H9 (cell line): Measurements from ENCODE around the gene MED29. TPM values are rescaled to one million over a fixed set of nuclear protein-coding genes. Genes with fewer than 3 reads are reported as not detected.

Source experiments
- DNase-seq: peaks from one replicate; pipeline ENCODE4 v3.0.0-alpha.2; 2017
- H2AFZ ChIP-seq: one replicate; pipeline ENCODE4 v1.6.1; 2013; ENCODE audit warnings: mild to moderate bottlenecking, low read length, control low read depth, moderate library complexity
- H2AK5ac ChIP-seq: 2 replicates; pipeline ENCODE4 v1.6.1; 2013; ENCODE audit warnings: low read length, control low read depth, mixed read lengths; ENCODE audit not compliant: insufficient read length
- H2BK120ac ChIP-seq: one replicate; pipeline ENCODE4 v1.6.1; 2013; ENCODE audit warnings: low read depth, mild to moderate bottlenecking, low read length, control low read depth, inconsistent platforms; ENCODE audit not compliant: poor library complexity, severe bottlenecking
- H2BK12ac ChIP-seq: 2 replicates; pipeline ENCODE4 v1.6.1; 2013; ENCODE audit warnings: low read length, control low read depth, mixed read lengths, low read depth; ENCODE audit not compliant: insufficient read length
- H2BK15ac ChIP-seq: 2 replicates; pipeline ENCODE4 v1.6.1; 2013; ENCODE audit warnings: low read depth, low read length, control low read depth
- H2BK20ac ChIP-seq: one replicate; pipeline ENCODE4 v1.6.1; 2013; ENCODE audit warnings: low read depth, mild to moderate bottlenecking, low read length, control low read depth, inconsistent platforms; ENCODE audit not compliant: poor library complexity, severe bottlenecking
- H2BK5ac ChIP-seq: 2 replicates; pipeline ENCODE4 v1.6.1; 2013; ENCODE audit warnings: low read length, control low read depth, mixed read lengths; ENCODE audit not compliant: insufficient read length
- H3K14ac ChIP-seq: 2 replicates; pipeline ENCODE4 v1.6.1; 2013; ENCODE audit warnings: low read length, control low read depth; ENCODE audit not compliant: insufficient read depth
- H3K18ac ChIP-seq: 2 replicates; pipeline ENCODE4 v1.6.1; 2013; ENCODE audit warnings: low read depth, mild to moderate bottlenecking, mixed read lengths, low read length, control low read depth; ENCODE audit not compliant: insufficient read length
- H3K23ac ChIP-seq: 2 replicates; pipeline ENCODE4 v1.6.1; 2013; ENCODE audit warnings: low read length, control low read depth, mixed read lengths, low read depth; ENCODE audit not compliant: insufficient read length
- H3K23me2 ChIP-seq: 2 replicates; pipeline ENCODE4 v1.6.1; 2013; ENCODE audit warnings: low read depth, mild to moderate bottlenecking, mixed read lengths, low read length, control low read depth; ENCODE audit not compliant: insufficient read length, poor library complexity, severe bottlenecking
- H3K27ac ChIP-seq: 2 replicates; pipeline ENCODE4 v1.5.1; 2013; ENCODE audit warnings: low read length, control low read depth, mixed read lengths, low read depth; ENCODE audit not compliant: insufficient read length
- H3K27me3 ChIP-seq: 2 replicates; pipeline ENCODE4 v1.6.1; 2013; ENCODE audit warnings: low read length, control low read depth, inconsistent platforms; ENCODE audit not compliant: insufficient read depth
- H3K4ac ChIP-seq: 2 replicates; pipeline ENCODE4 v1.6.1; 2013; ENCODE audit warnings: low read depth, mild to moderate bottlenecking, control low read depth, inconsistent platforms, low read length, moderate library complexity
- H3K4me1 ChIP-seq: 2 replicates; pipeline ENCODE4 v1.6.1; 2013; ENCODE audit warnings: low read length, control low read depth, inconsistent platforms; ENCODE audit not compliant: insufficient read depth
- H3K4me2 ChIP-seq: 2 replicates; pipeline ENCODE4 v1.6.1; 2013; ENCODE audit warnings: low read length, control low read depth, mixed read lengths; ENCODE audit not compliant: insufficient read length, insufficient read depth
- H3K56ac ChIP-seq: 2 replicates; pipeline ENCODE4 v1.6.1; 2013; ENCODE audit warnings: low read depth, mild to moderate bottlenecking, mixed read lengths, low read length, control low read depth; ENCODE audit not compliant: insufficient read length
- H3K79me1 ChIP-seq: 2 replicates; pipeline ENCODE4 v1.6.1; 2013; ENCODE audit warnings: low read depth, mild to moderate bottlenecking, moderate library complexity, low read length, control low read depth, inconsistent platforms; ENCODE audit not compliant: insufficient read depth, poor library complexity, severe bottlenecking
- H3K79me2 ChIP-seq: 2 replicates; pipeline ENCODE4 v1.6.1; 2013; ENCODE audit warnings: low read length, control low read depth, inconsistent platforms; ENCODE audit not compliant: insufficient read depth
- H3K9ac ChIP-seq: 2 replicates; pipeline ENCODE4 v1.6.1; 2013; ENCODE audit warnings: low read length, control low read depth, mixed read lengths; ENCODE audit not compliant: insufficient read length; ENCODE audit errors: extremely low read depth
- H3K9me3 ChIP-seq: one replicate; pipeline ENCODE4 v1.6.1; 2013; ENCODE audit warnings: low read depth, low read length, inconsistent platforms; ENCODE audit not compliant: control insufficient read depth
- H3T11ph ChIP-seq: one replicate; pipeline ENCODE4 v1.6.1; 2013; ENCODE audit warnings: mild to moderate bottlenecking, low read length, control low read depth, inconsistent platforms
- H4K20me1 ChIP-seq: one replicate; pipeline ENCODE4 v1.6.1; 2013; ENCODE audit not compliant: control insufficient read depth, insufficient read length, insufficient read depth
- H4K5ac ChIP-seq: 2 replicates; pipeline ENCODE4 v1.6.1; 2013; ENCODE audit warnings: low read depth, mild to moderate bottlenecking, mixed read lengths, low read length, control low read depth; ENCODE audit not compliant: insufficient read length
- H4K8ac ChIP-seq: replicated peaks from 2 replicates; pipeline ENCODE4 v1.6.1; 2013; ENCODE audit warnings: low read length, control low read depth, mixed read lengths, low read depth; ENCODE audit not compliant: insufficient read length
- H4K91ac ChIP-seq: 2 replicates; pipeline ENCODE4 v1.6.1; 2013; ENCODE audit warnings: low read depth, mild to moderate bottlenecking, moderate library complexity, mixed read lengths, low read length, control low read depth; ENCODE audit not compliant: insufficient read length
- H3K27ac Mint-ChIP-seq, 3 experiments: 2 replicates in 2 of 3; 3 replicates in 1 of 3; pipeline ENCODE4 v1.8.0; 2020 to 2021; ENCODE audit warnings: mixed read lengths in 3 of 3, mild to moderate bottlenecking in 1 of 3, moderate library complexity in 1 of 3
- H3K27me3 Mint-ChIP-seq: 2 replicates; pipeline ENCODE4 v1.8.0; 2021; ENCODE audit warnings: low read depth, mild to moderate bottlenecking, moderate library complexity, mixed read lengths
- H3K36me3 Mint-ChIP-seq, 3 experiments: 2 replicates in 2 of 3; 3 replicates in 1 of 3; pipeline ENCODE4 v1.8.0; 2020 to 2021; ENCODE audit warnings: low read depth in 3 of 3, mixed read lengths in 3 of 3; ENCODE audit not compliant: insufficient read depth in 1 of 3
- H3K4me1 Mint-ChIP-seq, 2 experiments: 2 replicates each; pipeline ENCODE4 v1.8.0; 2020; ENCODE audit warnings: mixed read lengths in 2 of 2
- H3K4me3 Mint-ChIP-seq, 2 experiments: 2 replicates in 1 of 2; 3 replicates in 1 of 2; pipeline ENCODE4 v1.8.0; 2020 to 2021; ENCODE audit warnings: mild to moderate bottlenecking in 2 of 2, mixed read lengths in 2 of 2, moderate library complexity in 1 of 2
- H3K9me3 Mint-ChIP-seq, 2 experiments: 2 replicates in 1 of 2; 3 replicates in 1 of 2; pipeline ENCODE4 v1.8.0; 2020; ENCODE audit warnings: mild to moderate bottlenecking in 2 of 2, mixed read lengths in 2 of 2, moderate library complexity in 1 of 2
- whole genome bisulfite sequencing: extraction: QIAGEN DNeasy Blood & Tissue Kit; methylation state at CpG from one replicate; pipeline ENCODE4 v1.1.7; 2013; ENCODE audit warnings: missing lambda C conversion rate, low lambda C conversion rate, mixed read lengths; ENCODE audit not compliant: insufficient read length; ENCODE audit errors: extremely low coverage; 5-methylcytosine and 5-hydroxymethylcytosine counted together
- total RNA-seq: library from RNA; stranded (reverse); gene quantifications from 2 replicates; pipeline ENCODE4 v1.2.1, GENCODE V29; 2021
- TF ChIP-seq, protein P1 (sequence below): fragments of 200-600 bp; sonication (generic); conservative IDR thresholded peaks from 3 replicates; pipeline ENCODE4 v1.8.0; 2021; ENCODE audit warnings: antibody characterized with exemption, mild to moderate bottlenecking

MED29 gene
- total RNA-seq, 1 experiment from 2014 or later = 48.3 TPM

DNA sequence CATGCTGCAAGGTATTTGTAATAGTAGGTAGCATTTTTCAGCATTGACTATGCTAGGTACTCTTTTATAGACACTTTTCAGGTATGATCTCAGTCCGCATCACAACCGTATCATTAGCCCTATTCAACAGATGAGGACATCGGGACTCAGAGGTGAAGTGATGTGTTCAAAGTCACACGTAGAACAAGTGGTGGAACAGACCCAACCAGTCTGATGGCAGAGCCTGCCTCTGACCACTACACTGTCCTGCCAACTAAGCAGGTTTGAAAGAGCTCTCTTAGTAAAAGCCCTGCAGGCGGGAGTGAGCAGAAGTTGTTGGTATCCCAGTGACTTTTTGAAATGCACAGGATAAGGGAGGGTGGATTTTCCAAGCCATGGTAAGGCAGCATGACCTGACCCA, 20.4 kb upstream of the MED29 start:
- TF ChIP-seq, protein P1, sequence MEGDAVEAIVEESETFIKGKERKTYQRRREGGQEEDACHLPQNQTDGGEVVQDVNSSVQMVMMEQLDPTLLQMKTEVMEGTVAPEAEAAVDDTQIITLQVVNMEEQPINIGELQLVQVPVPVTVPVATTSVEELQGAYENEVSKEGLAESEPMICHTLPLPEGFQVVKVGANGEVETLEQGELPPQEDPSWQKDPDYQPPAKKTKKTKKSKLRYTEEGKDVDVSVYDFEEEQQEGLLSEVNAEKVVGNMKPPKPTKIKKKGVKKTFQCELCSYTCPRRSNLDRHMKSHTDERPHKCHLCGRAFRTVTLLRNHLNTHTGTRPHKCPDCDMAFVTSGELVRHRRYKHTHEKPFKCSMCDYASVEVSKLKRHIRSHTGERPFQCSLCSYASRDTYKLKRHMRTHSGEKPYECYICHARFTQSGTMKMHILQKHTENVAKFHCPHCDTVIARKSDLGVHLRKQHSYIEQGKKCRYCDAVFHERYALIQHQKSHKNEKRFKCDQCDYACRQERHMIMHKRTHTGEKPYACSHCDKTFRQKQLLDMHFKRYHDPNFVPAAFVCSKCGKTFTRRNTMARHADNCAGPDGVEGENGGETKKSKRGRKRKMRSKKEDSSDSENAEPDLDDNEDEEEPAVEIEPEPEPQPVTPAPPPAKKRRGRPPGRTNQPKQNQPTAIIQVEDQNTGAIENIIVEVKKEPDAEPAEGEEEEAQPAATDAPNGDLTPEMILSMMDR = no peak
- no peaks in the 10 kb centered on the region for H3K27me3 ChIP-seq
- DNase-seq = no peak
- no peaks in the 10 kb centered on the region for H3K9me3 ChIP-seq
- H2BK5ac ChIP-seq = no peak overlapping the region
- H3K4ac ChIP-seq = no peak overlapping the region
- H4K20me1 ChIP-seq = no peaks in the 10 kb centered on the region
- no peak overlapping the region for H3T11ph ChIP-seq
- H2BK120ac ChIP-seq = no peak overlapping the region
- no peaks in the 10 kb centered on the region for H3K79me1 ChIP-seq
- no peak overlapping the region for H2BK12ac ChIP-seq
- no peak overlapping the region for H4K5ac ChIP-seq
- no peak overlapping the region for H3K23ac ChIP-seq
- no peak overlapping the region for H4K91ac ChIP-seq
- no peak overlapping the region for H3K9ac ChIP-seq
- no peak overlapping the region for H3K14ac ChIP-seq
- no peaks in the 10 kb centered on the region for H3K79me2 ChIP-seq
- no peak overlapping the region for H3K27ac ChIP-seq
- no peak overlapping the region for H2BK20ac ChIP-seq
- H3K23me2 ChIP-seq = no peaks in the 10 kb centered on the region
- H3K56ac ChIP-seq = no peak overlapping the region
- no peak overlapping the region for H2AK5ac ChIP-seq
- no peak overlapping the region for H3K4me2 ChIP-seq
- no peak overlapping the region for H4K8ac ChIP-seq
- Mint-ChIP-seq H3K4me1 (no peaks in the 10 kb centered on the region), H3K9me3 (no peaks in the 10 kb centered on the region; a peak in 1 of 5 replicates), H3K27me3 (no peaks in the 10 kb centered on the region; the same call in 1 of the 2 replicates), H3K36me3 (peaks cover 43 to 71% (median 62%) of the 10 kb centered on the region in 3 experiments), H3K4me3 (no peak overlapping the region), H3K27ac (no peak overlapping the region)
- no peaks in the 10 kb centered on the region for H3K4me1 ChIP-seq
- H2AFZ ChIP-seq = no peak overlapping the region
- WGBS = no CpG with 5 or more reads among the region's 5 CpGs
- H2BK15ac ChIP-seq = no peak overlapping the region
- no peak overlapping the region for H3K18ac ChIP-seq
